Measurements from ENCODE around the gene DYNC2H1. TPM values are rescaled to one million over a fixed set of nuclear protein-coding genes. Genes with fewer than 3 reads are reported as not detected.

The DYNC2H1 gene
- total and polyA plus RNA-seq, 2 donors (not counting 1 experiment from before 2014, with no cell fraction given): 20.1 to 65.9 TPM

DNA sequence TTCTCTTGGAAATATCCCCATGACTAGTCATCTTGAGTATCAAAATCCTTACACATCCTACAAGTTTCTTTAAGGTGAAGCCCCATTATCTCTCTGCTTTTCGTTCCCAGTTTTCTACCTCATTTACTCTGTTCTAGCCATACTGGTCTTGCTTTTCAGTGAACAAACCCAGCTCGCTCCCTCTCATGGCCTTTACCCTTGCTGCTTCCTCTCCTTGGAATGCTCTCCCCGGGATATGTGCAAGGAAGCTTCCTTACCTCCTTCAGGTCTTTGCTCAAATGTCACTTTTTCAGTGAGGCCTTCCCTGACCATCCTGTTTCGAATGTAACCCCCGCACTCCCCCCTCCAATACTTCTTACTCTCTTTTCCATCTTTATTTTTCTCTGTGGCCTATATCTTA is 331.8 kb downstream of the DYNC2H1 start:
- H2AFZ ChIP-seq (ENCODE audit: low read length): no peak overlapping the region
- no peaks in the 10 kb centered on the region for H3K9me3 ChIP-seq (ENCODE audit: control insufficient read depth, insufficient read depth, low read depth, low read length)
- no peaks in the 10 kb centered on the region for H3K4me1 ChIP-seq (ENCODE audit: control insufficient read depth, extremely low read depth, insufficient read depth, low read length)
- TF ChIP-seq, protein P1, sequence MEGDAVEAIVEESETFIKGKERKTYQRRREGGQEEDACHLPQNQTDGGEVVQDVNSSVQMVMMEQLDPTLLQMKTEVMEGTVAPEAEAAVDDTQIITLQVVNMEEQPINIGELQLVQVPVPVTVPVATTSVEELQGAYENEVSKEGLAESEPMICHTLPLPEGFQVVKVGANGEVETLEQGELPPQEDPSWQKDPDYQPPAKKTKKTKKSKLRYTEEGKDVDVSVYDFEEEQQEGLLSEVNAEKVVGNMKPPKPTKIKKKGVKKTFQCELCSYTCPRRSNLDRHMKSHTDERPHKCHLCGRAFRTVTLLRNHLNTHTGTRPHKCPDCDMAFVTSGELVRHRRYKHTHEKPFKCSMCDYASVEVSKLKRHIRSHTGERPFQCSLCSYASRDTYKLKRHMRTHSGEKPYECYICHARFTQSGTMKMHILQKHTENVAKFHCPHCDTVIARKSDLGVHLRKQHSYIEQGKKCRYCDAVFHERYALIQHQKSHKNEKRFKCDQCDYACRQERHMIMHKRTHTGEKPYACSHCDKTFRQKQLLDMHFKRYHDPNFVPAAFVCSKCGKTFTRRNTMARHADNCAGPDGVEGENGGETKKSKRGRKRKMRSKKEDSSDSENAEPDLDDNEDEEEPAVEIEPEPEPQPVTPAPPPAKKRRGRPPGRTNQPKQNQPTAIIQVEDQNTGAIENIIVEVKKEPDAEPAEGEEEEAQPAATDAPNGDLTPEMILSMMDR (conservative IDR thresholded peaks at IDR 0.05 in 1 of 2, IDR thresholded peaks at IDR 0.05 in 1 of 2; ENCODE audit: low read depth in 1 of 2, low read length in 2 of 2): no peak
- no peak for TF ChIP-seq EZH2 (IDR thresholded peaks at IDR 0.05; ENCODE audit: low read length, missing control alignments)
- H3K4me3 ChIP-seq (replicated peaks in 1 of 4; ENCODE audit: control extremely low read depth in 1 of 4, insufficient read depth in 1 of 4, low read depth in 3 of 4, low read length in 4 of 4): no peak overlapping the region
- no peak overlapping the region for H3K27ac ChIP-seq (ENCODE audit: insufficient read depth, low read length)
- DNase-seq (ENCODE audit: low read depth in 2 of 2): no peak
- no peaks in the 10 kb centered on the region for H3K36me3 ChIP-seq (ENCODE audit: control insufficient read depth, insufficient read depth, low read length)
- no peaks in the 10 kb centered on the region for H3K27me3 ChIP-seq (ENCODE audit: control insufficient read depth, insufficient read depth, low read length)
- H3K79me2 ChIP-seq (ENCODE audit: control insufficient read depth, insufficient read depth, low read length): no peaks in the 10 kb centered on the region
- H3K9ac ChIP-seq (ENCODE audit: insufficient read depth, low read length): no peak overlapping the region
- H3K4me2 ChIP-seq (ENCODE audit: extremely low read depth, insufficient read depth, low read length): no peak overlapping the region
- no peaks in the 10 kb centered on the region for H4K20me1 ChIP-seq (ENCODE audit: control insufficient read depth, extremely low read depth, insufficient read depth, low read length)

DNA sequence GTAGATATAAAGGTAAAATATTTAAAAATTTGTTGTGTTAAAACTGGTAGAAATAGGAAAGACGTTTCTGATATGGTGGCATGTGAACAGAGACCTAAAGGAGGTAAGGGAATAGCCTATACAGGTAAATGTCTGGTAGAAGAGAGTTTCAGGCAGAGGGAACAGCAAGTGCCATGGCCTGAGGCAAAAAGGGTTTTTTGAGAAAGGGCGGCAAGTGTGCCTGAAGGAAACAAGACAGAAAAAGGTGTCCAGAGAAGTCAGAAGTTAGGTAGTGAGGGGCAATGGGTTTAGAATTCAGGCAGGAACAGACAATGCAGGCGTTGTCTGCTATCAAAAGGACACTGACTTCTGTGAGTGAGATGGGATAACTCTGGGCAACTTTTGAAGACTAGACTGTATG is 339.7 kb downstream of the DYNC2H1 start:
- TF ChIP-seq, protein P1 (conservative IDR thresholded peaks at IDR 0.05 in 1 of 2, IDR thresholded peaks at IDR 0.05 in 1 of 2; ENCODE audit: low read depth in 1 of 2, low read length in 2 of 2): no peak

DNA sequence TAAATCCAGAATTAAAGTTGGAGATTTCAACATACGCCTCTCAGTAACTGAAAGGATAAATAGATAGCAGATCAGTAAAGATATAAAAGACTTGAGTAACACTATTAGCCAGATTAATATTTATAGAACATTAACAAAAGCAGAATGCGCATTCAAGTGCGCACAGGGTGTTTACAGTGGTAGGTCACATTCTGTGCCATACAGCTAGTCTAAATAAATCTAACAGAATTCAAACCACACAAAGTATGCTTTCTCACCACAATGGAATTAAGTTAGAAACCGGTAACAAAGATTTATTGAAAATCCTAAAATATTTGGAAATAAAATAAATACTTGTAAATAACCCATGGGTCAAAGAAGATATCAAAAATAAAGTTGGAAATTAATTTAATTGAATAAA is 341.0 kb downstream of the DYNC2H1 start:
- peak; percentile 69 to 73 for DNase-seq (ENCODE audit: low read depth in 2 of 2)
- no peaks in the 10 kb centered on the region for H3K4me1 ChIP-seq (ENCODE audit: control insufficient read depth, extremely low read depth, insufficient read depth, low read length)
- TF ChIP-seq, protein P1 (conservative IDR thresholded peaks at IDR 0.05 in 1 of 2, IDR thresholded peaks at IDR 0.05 in 1 of 2; ENCODE audit: low read depth in 1 of 2, low read length in 2 of 2): no peak
- TF ChIP-seq EZH2 (IDR thresholded peaks at IDR 0.05; ENCODE audit: low read length, missing control alignments): no peak

More for the DNA sequence above, 339.7 kb downstream of the DYNC2H1 start:
- H2AFZ ChIP-seq (ENCODE audit: low read length): no peak overlapping the region
- no peaks in the 10 kb centered on the region for H3K79me2 ChIP-seq (ENCODE audit: control insufficient read depth, insufficient read depth, low read length)
- H4K20me1 ChIP-seq (ENCODE audit: control insufficient read depth, extremely low read depth, insufficient read depth, low read length): no peaks in the 10 kb centered on the region
- no peaks in the 10 kb centered on the region for H3K4me1 ChIP-seq (ENCODE audit: control insufficient read depth, extremely low read depth, insufficient read depth, low read length)
- no peak for DNase-seq (ENCODE audit: low read depth in 2 of 2)
- no peaks in the 10 kb centered on the region for H3K36me3 ChIP-seq (ENCODE audit: control insufficient read depth, insufficient read depth, low read length)
- H3K27me3 ChIP-seq (ENCODE audit: control insufficient read depth, insufficient read depth, low read length): no peaks in the 10 kb centered on the region
- no peak overlapping the region for H3K27ac ChIP-seq (ENCODE audit: insufficient read depth, low read length)
- no peak overlapping the region for H3K9ac ChIP-seq (ENCODE audit: insufficient read depth, low read length)
- H3K9me3 ChIP-seq (ENCODE audit: control insufficient read depth, insufficient read depth, low read depth, low read length): no peaks in the 10 kb centered on the region
- H3K4me2 ChIP-seq (ENCODE audit: extremely low read depth, insufficient read depth, low read length): no peak overlapping the region
- H3K4me3 ChIP-seq (replicated peaks in 1 of 4; ENCODE audit: control extremely low read depth in 1 of 4, insufficient read depth in 1 of 4, low read depth in 3 of 4, low read length in 4 of 4): no peak overlapping the region

More for the DNA sequence above, 341.0 kb downstream of the DYNC2H1 start:
- H3K4me3 ChIP-seq (replicated peaks in 1 of 4; ENCODE audit: control extremely low read depth in 1 of 4, insufficient read depth in 1 of 4, low read depth in 3 of 4, low read length in 4 of 4): no peak overlapping the region
- H4K20me1 ChIP-seq (ENCODE audit: control insufficient read depth, extremely low read depth, insufficient read depth, low read length): no peaks in the 10 kb centered on the region
- H3K4me2 ChIP-seq (ENCODE audit: extremely low read depth, insufficient read depth, low read length): peak overlapping the region; percentile 19
- H3K9me3 ChIP-seq (ENCODE audit: control insufficient read depth, insufficient read depth, low read depth, low read length): no peaks in the 10 kb centered on the region
- no peaks in the 10 kb centered on the region for H3K79me2 ChIP-seq (ENCODE audit: control insufficient read depth, insufficient read depth, low read length)
- H3K9ac ChIP-seq (ENCODE audit: insufficient read depth, low read length): no peak overlapping the region
- H3K36me3 ChIP-seq (ENCODE audit: control insufficient read depth, insufficient read depth, low read length): no peaks in the 10 kb centered on the region
- no peaks in the 10 kb centered on the region for H3K27me3 ChIP-seq (ENCODE audit: control insufficient read depth, insufficient read depth, low read length)
- H3K27ac ChIP-seq (ENCODE audit: insufficient read depth, low read length): no peak overlapping the region
- no peak overlapping the region for H2AFZ ChIP-seq (ENCODE audit: low read length)

All from fibroblast of lung (primary cell).